GM12864 (cell line): ENCODE data around the gene MARK2.

Source experiments
- DNase-seq: peaks from one replicate; pipeline ENCODE4 v3.0.0-alpha.2; 2011; ENCODE audit warnings: low read depth
- H3K4me3 ChIP-seq: 2 replicates; pipeline ENCODE4 v1.5.1; 2011; ENCODE audit warnings: mild to moderate bottlenecking, low read depth, low read length, control low read depth
- CTCF ChIP-seq: IDR thresholded peaks from 2 replicates; pipeline ENCODE4 v1.5.1; 2011; ENCODE audit warnings: low read depth, mild to moderate bottlenecking, moderate library complexity, low read length, control low read depth, inconsistent platforms; ENCODE audit errors: missing control alignments

MARK2 gene

GRCh38 chr11:63849691-63850090, 10.8 kb downstream of the MARK2 start:
- no peak for DNase-seq
- H3K4me3 ChIP-seq = no peak overlapping the region
- no peak for TF ChIP-seq CTCF

- TF ChIP-seq CTCF = no peak
- no peak overlapping the region for H3K4me3 ChIP-seq
- no peak for DNase-seq
Measured at GRCh38 chr11:63850920-63851319, 12.0 kb downstream of the MARK2 start.

GRCh38 chr11:63851364-63851763, 12.5 kb downstream of the MARK2 start:
- TF ChIP-seq CTCF = no peak
- no peak overlapping the region for H3K4me3 ChIP-seq
- DNase-seq = no peak

GRCh38 chr11:63853476-63853875, 14.6 kb downstream of the MARK2 start:
- no peak for TF ChIP-seq CTCF
- DNase-seq = no peak
- no peak overlapping the region for H3K4me3 ChIP-seq

GRCh38 chr11:63854696-63855095, 15.8 kb downstream of the MARK2 start:
- H3K4me3 ChIP-seq = no peak overlapping the region
- TF ChIP-seq CTCF = no peak
- DNase-seq = no peak

GRCh38 chr11:63855975-63856374, 17.1 kb downstream of the MARK2 start:
- TF ChIP-seq CTCF = no peak
- no peak overlapping the region for H3K4me3 ChIP-seq
- no peak for DNase-seq

GRCh38 chr11:63858628-63859550, 20.0 kb downstream of the MARK2 start:
- H3K4me3 ChIP-seq = no peak overlapping the region
- no peak for TF ChIP-seq CTCF
- DNase-seq = no peak
